ENCODE results near the gene GRID2.

DNA sequence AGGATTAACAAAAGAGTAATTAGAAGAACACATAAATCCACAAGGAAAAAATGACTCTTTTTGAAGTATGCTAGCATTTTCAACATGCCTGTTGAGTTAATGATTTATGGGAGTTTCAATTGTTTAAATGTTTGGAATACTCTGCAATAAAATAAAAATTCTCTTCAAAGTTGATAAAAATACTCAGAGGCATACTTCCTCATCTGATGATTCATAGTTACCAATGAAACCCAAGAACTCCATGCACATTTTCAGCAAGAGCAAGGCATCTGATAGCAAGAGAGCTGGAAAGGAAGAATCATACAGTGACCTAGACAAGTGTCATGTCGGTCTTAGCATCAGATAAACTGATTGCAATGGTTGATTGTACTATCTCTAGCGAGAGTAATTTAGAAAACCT, 1081.1 kb downstream of the GRID2 start:
- TF ChIP-seq POLR2A (IDR thresholded peaks at IDR 0.05) (no peak), POLR2AphosphoS5 (IDR thresholded peaks at IDR 0.05) (no peak), CTCF (IDR thresholded peaks at IDR 0.05) (no peak), EP300 (IDR thresholded peaks at IDR 0.05; ENCODE audit: low read depth) (no peak)

All from transverse colon (tissue), 4 donors.